ENCODE results near the gene RNPEPL1.

Gene RNPEPL1

GRCh38 chr2:240523451-240524281 is 44.6 kb upstream of the RNPEPL1 start:
- no peak for TF ChIP-seq CTCF (IDR thresholded peaks at IDR 0.05)

- no peak for TF ChIP-seq CTCF (IDR thresholded peaks at IDR 0.05)
These were observed 43.1 kb upstream of the RNPEPL1 start for GRCh38 chr2:240524963-240525718.

GRCh38 chr2:240525802-240526201 is 42.5 kb upstream of the RNPEPL1 start:
- no peak for TF ChIP-seq CTCF (IDR thresholded peaks at IDR 0.05)

GRCh38 chr2:240526521-240526920 is 41.8 kb upstream of the RNPEPL1 start:
- TF ChIP-seq CTCF (IDR thresholded peaks at IDR 0.05) = no peak

- no peak for TF ChIP-seq CTCF (IDR thresholded peaks at IDR 0.05)
These were observed 41.0 kb upstream of the RNPEPL1 start for GRCh38 chr2:240527153-240527750.

GRCh38 chr2:240528406-240529040 is 39.8 kb upstream of the RNPEPL1 start:
- TF ChIP-seq CTCF (IDR thresholded peaks at IDR 0.05) = no peak

- no peak for TF ChIP-seq CTCF (IDR thresholded peaks at IDR 0.05)
These were observed 38.8 kb upstream of the RNPEPL1 start for GRCh38 chr2:240529344-240529999.

Data from LNCAP (cell line).